HTR-8/SVneo (cell line): ENCODE data around the gene KATNAL2.
"Not testable (repeated sequence)": the region's sequence is repeated elsewhere in the genome, so short reads cannot be mapped to it uniquely, and the experiment has no call there.

Experiments used
- DNase-seq: peaks from one replicate; pipeline ENCODE4 v3.0.0; 2011; ENCODE audit warnings: low spot score, mixed read lengths; ENCODE audit not compliant: insufficient read length
- FAIRE-seq: peaks from 2 replicates; lab custom pipeline; 2011; peaks lifted over from hg19 to GRCh38; lab: Jason Lieb, UNC

Gene KATNAL2

GRCh38 chr18:46920653-46921052, 3.3 kb downstream of the KATNAL2 start:
- FAIRE-seq: no peak
- no peak for DNase-seq

DNA sequence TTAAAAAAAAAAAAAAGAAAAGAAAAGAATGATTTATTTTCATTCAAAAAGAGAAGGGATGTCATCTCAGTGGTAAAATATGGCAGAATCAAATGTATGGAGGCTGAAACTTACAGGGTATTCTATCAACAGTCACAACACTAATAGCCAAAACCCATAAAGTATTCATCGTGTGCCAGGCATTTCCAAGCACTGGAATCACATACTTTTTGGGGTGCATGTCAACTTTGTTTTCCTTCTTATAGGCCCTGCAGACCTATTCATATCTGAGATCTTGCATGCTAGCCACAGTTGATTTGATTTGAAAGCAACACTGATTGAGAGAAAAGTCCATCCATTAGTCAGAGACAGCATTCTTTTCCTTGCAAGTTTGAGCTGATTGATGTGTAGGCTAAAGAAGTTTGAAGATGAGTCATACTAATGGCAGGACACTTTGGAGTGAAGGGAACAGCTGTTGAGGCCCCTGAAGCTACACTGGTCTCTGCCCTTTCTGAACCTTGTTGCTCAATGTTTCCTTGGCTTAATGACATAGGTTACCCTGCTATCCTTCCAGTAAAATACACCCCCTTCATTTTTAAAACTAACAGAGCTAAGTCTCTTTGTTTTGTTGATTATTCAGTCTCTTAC, 22.0 kb downstream of the KATNAL2 start:
- FAIRE-seq (no peak), DNase-seq (peak; percentile 70)

DNA sequence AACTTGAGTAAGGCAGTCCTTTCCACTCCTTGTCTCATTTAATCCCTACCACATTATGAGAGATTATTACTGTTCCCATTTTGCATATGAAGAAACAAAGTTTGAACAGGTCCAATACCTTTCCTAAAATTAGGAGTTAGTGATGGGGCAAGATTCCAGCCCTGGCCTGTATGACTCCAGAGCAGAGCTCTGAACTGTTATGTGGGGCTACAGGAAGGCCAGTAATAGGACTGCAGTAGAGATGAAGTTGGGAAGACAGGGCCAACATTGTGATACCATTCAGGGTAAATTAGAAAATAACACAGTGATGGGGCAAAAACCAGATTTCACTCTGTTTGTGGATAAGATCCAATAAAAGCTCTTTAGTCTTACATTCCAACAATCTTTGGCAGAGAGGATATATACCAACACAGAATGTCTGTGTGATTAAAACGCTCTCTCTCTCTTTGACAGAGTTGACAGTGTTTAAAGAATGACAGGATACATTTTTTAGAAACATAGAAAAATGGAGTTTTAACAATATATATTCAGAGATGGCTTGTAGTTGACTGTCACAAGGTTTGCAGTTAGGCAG, 22.7 kb downstream of the KATNAL2 start:
- FAIRE-seq: no peak
- no peak for DNase-seq

GRCh38 chr18:46942646-46943045, 25.2 kb downstream of the KATNAL2 start:
- DNase-seq (no peak), FAIRE-seq (no peak)

GRCh38 chr18:46946656-46947282, 29.4 kb downstream of the KATNAL2 start:
- DNase-seq: peak; percentile 84
- no peak for FAIRE-seq

GRCh38 chr18:46950064-46950656, 32.8 kb downstream of the KATNAL2 start:
- FAIRE-seq (no peak), DNase-seq (no peak)

- no peak for DNase-seq
- FAIRE-seq: no peak
These were observed 35.8 kb downstream of the KATNAL2 start for GRCh38 chr18:46953195-46953594.

GRCh38 chr18:46958209-46958608, 40.8 kb downstream of the KATNAL2 start:
- DNase-seq: no peak
- no peak for FAIRE-seq

GRCh38 chr18:46963656-46964578, 46.5 kb downstream of the KATNAL2 start:
- DNase-seq, FAIRE-seq: not testable (repeated sequence)

- not testable (repeated sequence) for FAIRE-seq, DNase-seq
These were observed 47.3 kb downstream of the KATNAL2 start for GRCh38 chr18:46964579-46965293.

GRCh38 chr18:46966266-46966665, 48.9 kb downstream of the KATNAL2 start:
- not testable (repeated sequence) for FAIRE-seq, DNase-seq

DNA sequence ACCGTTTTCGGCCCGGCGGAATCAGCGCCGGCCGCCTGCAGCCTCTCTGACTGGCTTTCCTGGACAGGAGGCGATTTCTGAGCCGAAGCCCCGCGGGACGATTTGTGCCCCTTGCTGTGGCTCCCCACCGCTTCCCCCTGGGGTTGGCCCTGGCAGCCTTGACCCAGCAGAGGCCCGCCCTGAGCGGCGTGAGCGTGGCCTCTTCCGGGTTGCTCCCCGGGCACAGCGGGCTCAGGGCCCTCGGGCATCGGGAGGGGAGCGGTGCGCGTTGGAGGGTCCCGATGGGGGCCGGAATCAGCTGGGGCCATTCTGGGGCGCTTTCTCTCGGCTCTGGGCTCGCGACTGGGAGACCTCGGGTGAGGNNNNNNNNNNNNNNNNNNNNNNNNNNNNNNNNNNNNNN, 52.1 kb downstream of the KATNAL2 start:
- DNase-seq, FAIRE-seq: not testable (repeated sequence)

- not testable (repeated sequence) for FAIRE-seq, DNase-seq
These were observed 102.5 kb downstream of the KATNAL2 start for GRCh38 chr18:47019870-47020269.

DNA sequence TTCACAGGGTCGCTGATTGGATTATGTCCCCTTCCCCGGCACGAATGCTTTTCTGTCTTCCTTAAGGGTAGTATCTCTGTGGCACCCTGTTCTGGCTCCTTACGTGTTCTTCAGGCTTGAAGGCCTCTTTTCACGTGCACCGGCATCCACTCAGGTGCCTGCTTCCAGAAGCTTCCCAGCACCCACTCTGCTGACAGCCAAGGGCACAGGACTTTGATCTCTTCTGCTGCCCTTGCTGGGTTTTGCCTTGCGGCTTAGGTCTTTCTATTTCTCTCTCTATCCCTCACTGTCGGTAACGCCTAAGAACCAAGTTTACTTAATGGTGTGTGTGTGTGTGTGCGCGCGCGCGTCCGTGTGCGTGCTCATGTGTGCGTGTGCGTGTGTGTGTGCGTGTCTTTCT, 103.4 kb downstream of the KATNAL2 start:
- not testable (repeated sequence) for FAIRE-seq, DNase-seq

DNA sequence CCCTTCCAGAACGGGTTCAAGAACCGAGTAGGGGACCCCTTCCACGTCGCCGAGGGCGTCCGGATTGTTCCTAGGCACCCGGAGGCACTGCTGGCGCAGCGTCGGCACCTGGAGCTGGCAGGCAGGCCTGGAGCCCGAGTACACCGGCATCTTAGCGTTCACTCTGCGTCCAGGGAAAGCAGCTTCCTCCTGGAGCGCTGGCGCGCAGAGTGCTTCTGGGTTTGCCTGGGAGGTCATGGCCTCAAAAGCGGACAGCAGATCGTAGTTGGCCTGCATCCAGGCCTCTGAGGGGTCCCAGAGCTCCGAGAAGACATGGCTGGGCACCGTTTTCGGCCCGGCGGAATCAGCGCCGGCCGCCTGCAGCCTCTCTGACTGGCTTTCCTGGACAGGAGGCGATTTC, 105.4 kb downstream of the KATNAL2 start:
- DNase-seq, FAIRE-seq: not testable (repeated sequence)

DNA sequence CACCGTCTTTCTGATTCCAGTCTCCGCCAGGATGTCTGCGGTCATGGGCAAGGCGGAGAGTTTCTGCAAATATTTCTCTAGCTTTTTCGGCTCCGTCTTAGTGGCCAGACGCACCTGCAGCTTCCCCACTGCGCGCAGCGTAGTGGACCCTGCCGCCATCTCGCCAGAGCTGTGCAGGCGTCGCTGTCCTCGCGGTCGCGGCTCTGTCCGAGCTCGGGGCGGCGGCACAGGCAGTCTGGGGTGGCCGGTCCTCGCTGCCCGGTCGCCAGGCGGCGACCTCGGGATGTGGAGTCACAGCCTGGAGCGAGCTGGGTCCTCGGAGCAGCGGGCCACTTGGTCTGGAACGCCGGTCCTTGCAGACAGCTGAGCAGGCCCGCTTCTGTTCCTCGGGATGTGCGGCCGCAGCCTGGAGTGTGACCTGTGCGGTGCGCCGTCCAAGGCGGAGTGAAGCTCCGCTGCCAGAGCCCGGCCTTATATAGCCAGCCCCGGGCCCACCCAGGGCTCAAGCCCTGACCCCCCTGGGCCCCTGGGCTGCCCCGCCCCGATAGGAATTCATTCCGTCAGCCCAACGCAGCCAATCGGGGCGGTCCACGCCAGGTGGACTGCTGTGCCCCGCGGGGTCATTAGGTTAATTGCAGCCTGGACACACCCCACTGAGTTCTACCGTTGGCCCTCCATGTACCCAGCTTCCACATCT, 106.5 kb downstream of the KATNAL2 start:
- DNase-seq, FAIRE-seq: not testable (repeated sequence)

GRCh38 chr18:47025557-47026174, 108.3 kb downstream of the KATNAL2 start:
- DNase-seq, FAIRE-seq: not testable (repeated sequence)

GRCh38 chr18:47028738-47029137, 111.3 kb downstream of the KATNAL2 start:
- not testable (repeated sequence) for FAIRE-seq, DNase-seq
